H9 (cell line): ENCODE measurements around the gene LRSAM1. TPM values are rescaled to one million over a fixed set of nuclear protein-coding genes. Genes with fewer than 3 reads are reported as not detected.

Experiments
- DNase-seq: peaks from one replicate; pipeline ENCODE4 v3.0.0-alpha.2; 2017
- H2AFZ ChIP-seq: one replicate; pipeline ENCODE4 v1.6.1; 2013; ENCODE audit warnings: mild to moderate bottlenecking, low read length, control low read depth, moderate library complexity
- H2AK5ac ChIP-seq: 2 replicates; pipeline ENCODE4 v1.6.1; 2013; ENCODE audit warnings: low read length, control low read depth, mixed read lengths; ENCODE audit not compliant: insufficient read length
- H2BK120ac ChIP-seq: one replicate; pipeline ENCODE4 v1.6.1; 2013; ENCODE audit warnings: low read depth, mild to moderate bottlenecking, low read length, control low read depth, inconsistent platforms; ENCODE audit not compliant: poor library complexity, severe bottlenecking
- H2BK12ac ChIP-seq: 2 replicates; pipeline ENCODE4 v1.6.1; 2013; ENCODE audit warnings: low read length, control low read depth, mixed read lengths, low read depth; ENCODE audit not compliant: insufficient read length
- H2BK15ac ChIP-seq: 2 replicates; pipeline ENCODE4 v1.6.1; 2013; ENCODE audit warnings: low read depth, low read length, control low read depth
- H2BK20ac ChIP-seq: one replicate; pipeline ENCODE4 v1.6.1; 2013; ENCODE audit warnings: low read depth, mild to moderate bottlenecking, low read length, control low read depth, inconsistent platforms; ENCODE audit not compliant: poor library complexity, severe bottlenecking
- H2BK5ac ChIP-seq: 2 replicates; pipeline ENCODE4 v1.6.1; 2013; ENCODE audit warnings: low read length, control low read depth, mixed read lengths; ENCODE audit not compliant: insufficient read length
- H3K14ac ChIP-seq: 2 replicates; pipeline ENCODE4 v1.6.1; 2013; ENCODE audit warnings: low read length, control low read depth; ENCODE audit not compliant: insufficient read depth
- H3K18ac ChIP-seq: 2 replicates; pipeline ENCODE4 v1.6.1; 2013; ENCODE audit warnings: low read depth, mild to moderate bottlenecking, mixed read lengths, low read length, control low read depth; ENCODE audit not compliant: insufficient read length
- H3K23ac ChIP-seq: 2 replicates; pipeline ENCODE4 v1.6.1; 2013; ENCODE audit warnings: low read length, control low read depth, mixed read lengths, low read depth; ENCODE audit not compliant: insufficient read length
- H3K23me2 ChIP-seq: 2 replicates; pipeline ENCODE4 v1.6.1; 2013; ENCODE audit warnings: low read depth, mild to moderate bottlenecking, mixed read lengths, low read length, control low read depth; ENCODE audit not compliant: insufficient read length, poor library complexity, severe bottlenecking
- H3K27ac ChIP-seq: 2 replicates; pipeline ENCODE4 v1.5.1; 2013; ENCODE audit warnings: low read length, control low read depth, mixed read lengths, low read depth; ENCODE audit not compliant: insufficient read length
- H3K27me3 ChIP-seq: 2 replicates; pipeline ENCODE4 v1.6.1; 2013; ENCODE audit warnings: low read length, control low read depth, inconsistent platforms; ENCODE audit not compliant: insufficient read depth
- H3K4ac ChIP-seq: 2 replicates; pipeline ENCODE4 v1.6.1; 2013; ENCODE audit warnings: low read depth, mild to moderate bottlenecking, control low read depth, inconsistent platforms, low read length, moderate library complexity
- H3K4me1 ChIP-seq: 2 replicates; pipeline ENCODE4 v1.6.1; 2013; ENCODE audit warnings: low read length, control low read depth, inconsistent platforms; ENCODE audit not compliant: insufficient read depth
- H3K4me2 ChIP-seq: 2 replicates; pipeline ENCODE4 v1.6.1; 2013; ENCODE audit warnings: low read length, control low read depth, mixed read lengths; ENCODE audit not compliant: insufficient read length, insufficient read depth
- H3K56ac ChIP-seq: 2 replicates; pipeline ENCODE4 v1.6.1; 2013; ENCODE audit warnings: low read depth, mild to moderate bottlenecking, mixed read lengths, low read length, control low read depth; ENCODE audit not compliant: insufficient read length
- H3K79me1 ChIP-seq: 2 replicates; pipeline ENCODE4 v1.6.1; 2013; ENCODE audit warnings: low read depth, mild to moderate bottlenecking, moderate library complexity, low read length, control low read depth, inconsistent platforms; ENCODE audit not compliant: insufficient read depth, poor library complexity, severe bottlenecking
- H3K79me2 ChIP-seq: 2 replicates; pipeline ENCODE4 v1.6.1; 2013; ENCODE audit warnings: low read length, control low read depth, inconsistent platforms; ENCODE audit not compliant: insufficient read depth
- H3K9ac ChIP-seq: 2 replicates; pipeline ENCODE4 v1.6.1; 2013; ENCODE audit warnings: low read length, control low read depth, mixed read lengths; ENCODE audit not compliant: insufficient read length; ENCODE audit errors: extremely low read depth
- H3K9me3 ChIP-seq: one replicate; pipeline ENCODE4 v1.6.1; 2013; ENCODE audit warnings: low read depth, low read length, inconsistent platforms; ENCODE audit not compliant: control insufficient read depth
- H3T11ph ChIP-seq: one replicate; pipeline ENCODE4 v1.6.1; 2013; ENCODE audit warnings: mild to moderate bottlenecking, low read length, control low read depth, inconsistent platforms
- H4K20me1 ChIP-seq: one replicate; pipeline ENCODE4 v1.6.1; 2013; ENCODE audit not compliant: control insufficient read depth, insufficient read length, insufficient read depth
- H4K5ac ChIP-seq: 2 replicates; pipeline ENCODE4 v1.6.1; 2013; ENCODE audit warnings: low read depth, mild to moderate bottlenecking, mixed read lengths, low read length, control low read depth; ENCODE audit not compliant: insufficient read length
- H4K8ac ChIP-seq: replicated peaks from 2 replicates; pipeline ENCODE4 v1.6.1; 2013; ENCODE audit warnings: low read length, control low read depth, mixed read lengths, low read depth; ENCODE audit not compliant: insufficient read length
- H4K91ac ChIP-seq: 2 replicates; pipeline ENCODE4 v1.6.1; 2013; ENCODE audit warnings: low read depth, mild to moderate bottlenecking, moderate library complexity, mixed read lengths, low read length, control low read depth; ENCODE audit not compliant: insufficient read length
- H3K27ac Mint-ChIP-seq, 3 experiments: 2 replicates in 2 of 3; 3 replicates in 1 of 3; pipeline ENCODE4 v1.8.0; 2020 to 2021; ENCODE audit warnings: mixed read lengths in 3 of 3, mild to moderate bottlenecking in 1 of 3, moderate library complexity in 1 of 3
- H3K27me3 Mint-ChIP-seq: 2 replicates; pipeline ENCODE4 v1.8.0; 2021; ENCODE audit warnings: low read depth, mild to moderate bottlenecking, moderate library complexity, mixed read lengths
- H3K36me3 Mint-ChIP-seq, 3 experiments: 2 replicates in 2 of 3; 3 replicates in 1 of 3; pipeline ENCODE4 v1.8.0; 2020 to 2021; ENCODE audit warnings: low read depth in 3 of 3, mixed read lengths in 3 of 3; ENCODE audit not compliant: insufficient read depth in 1 of 3
- H3K4me1 Mint-ChIP-seq, 2 experiments: 2 replicates each; pipeline ENCODE4 v1.8.0; 2020; ENCODE audit warnings: mixed read lengths in 2 of 2
- H3K4me3 Mint-ChIP-seq, 2 experiments: 2 replicates in 1 of 2; 3 replicates in 1 of 2; pipeline ENCODE4 v1.8.0; 2020 to 2021; ENCODE audit warnings: mild to moderate bottlenecking in 2 of 2, mixed read lengths in 2 of 2, moderate library complexity in 1 of 2
- H3K9me3 Mint-ChIP-seq, 2 experiments: 2 replicates in 1 of 2; 3 replicates in 1 of 2; pipeline ENCODE4 v1.8.0; 2020; ENCODE audit warnings: mild to moderate bottlenecking in 2 of 2, mixed read lengths in 2 of 2, moderate library complexity in 1 of 2
- WGBS: extraction: QIAGEN DNeasy Blood & Tissue Kit; methylation state at CpG from one replicate; pipeline ENCODE4 v1.1.7; 2013; ENCODE audit warnings: missing lambda C conversion rate, low lambda C conversion rate, mixed read lengths; ENCODE audit not compliant: insufficient read length; ENCODE audit errors: extremely low coverage; 5-methylcytosine and 5-hydroxymethylcytosine counted together
- total RNA-seq: library from RNA; stranded (reverse); gene quantifications from 2 replicates; pipeline ENCODE4 v1.2.1, GENCODE V29; 2021
- TF ChIP-seq, protein P1 (sequence below): fragments of 200-600 bp; sonication (generic); conservative IDR thresholded peaks from 3 replicates; pipeline ENCODE4 v1.8.0; 2021; ENCODE audit warnings: antibody characterized with exemption, mild to moderate bottlenecking

The LRSAM1 gene
- total RNA-seq, 1 experiment from 2014 or later, result 16.2 TPM

DNA sequence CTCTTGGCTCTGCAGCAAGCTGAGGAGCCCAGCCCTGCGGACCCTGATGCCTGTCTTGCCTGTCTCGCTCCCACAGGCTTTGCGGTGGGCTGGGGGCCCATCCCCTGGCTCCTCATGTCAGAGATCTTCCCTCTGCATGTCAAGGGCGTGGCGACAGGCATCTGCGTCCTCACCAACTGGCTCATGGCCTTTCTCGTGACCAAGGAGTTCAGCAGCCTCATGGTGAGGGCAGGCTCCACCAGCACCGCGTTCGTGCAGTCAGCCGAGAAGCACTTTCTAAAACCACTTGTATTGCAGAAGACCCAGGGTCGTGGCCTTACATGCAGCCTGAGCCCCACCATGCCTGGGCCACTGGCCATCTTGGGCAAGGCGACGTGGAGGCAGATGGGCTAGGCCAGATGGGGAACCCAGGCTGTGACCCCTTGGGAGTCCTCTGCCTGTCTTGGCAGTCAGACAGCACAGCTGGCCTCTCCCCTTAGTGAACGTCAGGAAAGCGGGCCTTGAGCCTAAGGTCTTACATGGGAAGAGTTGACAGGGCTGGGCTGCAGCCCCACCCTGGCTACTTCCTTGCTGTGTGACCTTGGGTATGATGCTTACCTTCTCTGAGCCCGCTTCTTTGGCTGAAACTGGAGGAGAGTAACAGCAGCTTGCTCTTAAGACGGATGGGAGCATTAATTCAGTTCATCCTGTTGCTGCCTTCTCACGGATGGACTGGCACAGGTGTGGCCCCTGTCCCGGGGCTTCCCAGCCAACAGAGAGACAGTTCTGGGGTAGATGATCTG is 45.8 kb upstream of the LRSAM1 start:
- H2AFZ ChIP-seq, result no peak overlapping the region
- no CpG with 5 or more reads among the region's 20 CpGs for WGBS
- H3K79me2 ChIP-seq, result no peaks in the 10 kb centered on the region
- H3K79me1 ChIP-seq, result no peaks in the 10 kb centered on the region
- H3K4me2 ChIP-seq, result no peak overlapping the region
- no peaks in the 10 kb centered on the region for H3K23me2 ChIP-seq
- TF ChIP-seq, protein P1, sequence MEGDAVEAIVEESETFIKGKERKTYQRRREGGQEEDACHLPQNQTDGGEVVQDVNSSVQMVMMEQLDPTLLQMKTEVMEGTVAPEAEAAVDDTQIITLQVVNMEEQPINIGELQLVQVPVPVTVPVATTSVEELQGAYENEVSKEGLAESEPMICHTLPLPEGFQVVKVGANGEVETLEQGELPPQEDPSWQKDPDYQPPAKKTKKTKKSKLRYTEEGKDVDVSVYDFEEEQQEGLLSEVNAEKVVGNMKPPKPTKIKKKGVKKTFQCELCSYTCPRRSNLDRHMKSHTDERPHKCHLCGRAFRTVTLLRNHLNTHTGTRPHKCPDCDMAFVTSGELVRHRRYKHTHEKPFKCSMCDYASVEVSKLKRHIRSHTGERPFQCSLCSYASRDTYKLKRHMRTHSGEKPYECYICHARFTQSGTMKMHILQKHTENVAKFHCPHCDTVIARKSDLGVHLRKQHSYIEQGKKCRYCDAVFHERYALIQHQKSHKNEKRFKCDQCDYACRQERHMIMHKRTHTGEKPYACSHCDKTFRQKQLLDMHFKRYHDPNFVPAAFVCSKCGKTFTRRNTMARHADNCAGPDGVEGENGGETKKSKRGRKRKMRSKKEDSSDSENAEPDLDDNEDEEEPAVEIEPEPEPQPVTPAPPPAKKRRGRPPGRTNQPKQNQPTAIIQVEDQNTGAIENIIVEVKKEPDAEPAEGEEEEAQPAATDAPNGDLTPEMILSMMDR, result no peak
- Mint-ChIP-seq H3K27me3 (no peaks in the 10 kb centered on the region), H3K9me3 (no peaks in the 10 kb centered on the region), H3K36me3 (peaks cover 9 to 17% (median 11%) of the 10 kb centered on the region in 3 experiments; a peak in 5 of 7 replicates), H3K4me1 (0 out of 4 replicates have a peak, but pooled peaks cover 0 to 1% of the 10 kb centered on the region in 2 experiments), H3K27ac (peak overlapping the region in 1 of 3 experiments; percentile 49; a peak in 2 of 7 replicates), H3K4me3 (no peak overlapping the region)
- H2BK120ac ChIP-seq, result no peak overlapping the region
- H3T11ph ChIP-seq, result no peak overlapping the region
- H4K8ac ChIP-seq, result no peak overlapping the region
- H2BK15ac ChIP-seq, result no peak overlapping the region
- DNase-seq, result no peak
- no peak overlapping the region for H3K56ac ChIP-seq
- no peak overlapping the region for H4K91ac ChIP-seq
- no peaks in the 10 kb centered on the region for H3K27me3 ChIP-seq
- H3K9me3 ChIP-seq, result no peaks in the 10 kb centered on the region
- H4K20me1 ChIP-seq, result no peaks in the 10 kb centered on the region
- H3K18ac ChIP-seq, result no peak overlapping the region
- no peak overlapping the region for H2BK20ac ChIP-seq
- H3K4me1 ChIP-seq, result no peaks in the 10 kb centered on the region
- H2AK5ac ChIP-seq, result no peak overlapping the region
- H3K9ac ChIP-seq, result no peak overlapping the region
- no peak overlapping the region for H2BK5ac ChIP-seq
- no peak overlapping the region for H3K23ac ChIP-seq
- H3K27ac ChIP-seq, result no peak overlapping the region
- no peak overlapping the region for H3K14ac ChIP-seq
- no peak overlapping the region for H2BK12ac ChIP-seq
- H4K5ac ChIP-seq, result no peak overlapping the region
- no peak overlapping the region for H3K4ac ChIP-seq
